Measurements from ENCODE around the gene ATG10.

Gene ATG10

DNA sequence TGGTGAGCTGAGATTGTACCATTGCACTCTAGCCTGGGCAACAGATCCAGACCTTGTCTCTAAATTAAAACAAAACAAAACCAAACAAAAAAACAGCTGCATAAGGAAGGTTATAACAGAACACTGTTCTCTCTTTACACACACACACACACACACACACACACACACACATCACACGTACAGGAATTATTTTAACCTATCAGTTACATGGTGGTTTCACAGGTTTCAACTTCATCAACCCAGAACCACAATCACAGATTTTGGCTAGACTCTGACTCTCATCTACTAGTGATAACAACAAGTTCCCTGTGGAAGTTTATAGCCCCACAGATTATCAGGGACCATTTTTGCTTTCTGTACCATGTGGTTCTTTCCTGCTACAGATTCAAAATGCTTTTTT lies 246.1 kb downstream of the ATG10 start:
- no peaks in the 10 kb centered on the region for H3K4me1 ChIP-seq (ENCODE audit: insufficient read depth, poor library complexity, severe bottlenecking)
- no peaks in the 10 kb centered on the region for H3K9me3 ChIP-seq (ENCODE audit: severe bottlenecking)
- no peak for ATAC-seq (ENCODE audit: low read depth)
- no peaks in the 10 kb centered on the region for H3K36me3 ChIP-seq (ENCODE audit: low read depth)
- no peak overlapping the region for H3K27ac ChIP-seq (ENCODE audit: poor library complexity, severe bottlenecking)
- H3K27me3 ChIP-seq (ENCODE audit: insufficient read depth, poor library complexity, severe bottlenecking): no peaks in the 10 kb centered on the region
- H3K4me3 ChIP-seq (ENCODE audit: severe bottlenecking): no peak overlapping the region
- TF ChIP-seq, protein P1, sequence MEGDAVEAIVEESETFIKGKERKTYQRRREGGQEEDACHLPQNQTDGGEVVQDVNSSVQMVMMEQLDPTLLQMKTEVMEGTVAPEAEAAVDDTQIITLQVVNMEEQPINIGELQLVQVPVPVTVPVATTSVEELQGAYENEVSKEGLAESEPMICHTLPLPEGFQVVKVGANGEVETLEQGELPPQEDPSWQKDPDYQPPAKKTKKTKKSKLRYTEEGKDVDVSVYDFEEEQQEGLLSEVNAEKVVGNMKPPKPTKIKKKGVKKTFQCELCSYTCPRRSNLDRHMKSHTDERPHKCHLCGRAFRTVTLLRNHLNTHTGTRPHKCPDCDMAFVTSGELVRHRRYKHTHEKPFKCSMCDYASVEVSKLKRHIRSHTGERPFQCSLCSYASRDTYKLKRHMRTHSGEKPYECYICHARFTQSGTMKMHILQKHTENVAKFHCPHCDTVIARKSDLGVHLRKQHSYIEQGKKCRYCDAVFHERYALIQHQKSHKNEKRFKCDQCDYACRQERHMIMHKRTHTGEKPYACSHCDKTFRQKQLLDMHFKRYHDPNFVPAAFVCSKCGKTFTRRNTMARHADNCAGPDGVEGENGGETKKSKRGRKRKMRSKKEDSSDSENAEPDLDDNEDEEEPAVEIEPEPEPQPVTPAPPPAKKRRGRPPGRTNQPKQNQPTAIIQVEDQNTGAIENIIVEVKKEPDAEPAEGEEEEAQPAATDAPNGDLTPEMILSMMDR (IDR thresholded peaks at IDR 0.05; ENCODE audit: poor library complexity, severe bottlenecking): no peak
- no peak for DNase-seq (ENCODE audit: low spot score)

DNA sequence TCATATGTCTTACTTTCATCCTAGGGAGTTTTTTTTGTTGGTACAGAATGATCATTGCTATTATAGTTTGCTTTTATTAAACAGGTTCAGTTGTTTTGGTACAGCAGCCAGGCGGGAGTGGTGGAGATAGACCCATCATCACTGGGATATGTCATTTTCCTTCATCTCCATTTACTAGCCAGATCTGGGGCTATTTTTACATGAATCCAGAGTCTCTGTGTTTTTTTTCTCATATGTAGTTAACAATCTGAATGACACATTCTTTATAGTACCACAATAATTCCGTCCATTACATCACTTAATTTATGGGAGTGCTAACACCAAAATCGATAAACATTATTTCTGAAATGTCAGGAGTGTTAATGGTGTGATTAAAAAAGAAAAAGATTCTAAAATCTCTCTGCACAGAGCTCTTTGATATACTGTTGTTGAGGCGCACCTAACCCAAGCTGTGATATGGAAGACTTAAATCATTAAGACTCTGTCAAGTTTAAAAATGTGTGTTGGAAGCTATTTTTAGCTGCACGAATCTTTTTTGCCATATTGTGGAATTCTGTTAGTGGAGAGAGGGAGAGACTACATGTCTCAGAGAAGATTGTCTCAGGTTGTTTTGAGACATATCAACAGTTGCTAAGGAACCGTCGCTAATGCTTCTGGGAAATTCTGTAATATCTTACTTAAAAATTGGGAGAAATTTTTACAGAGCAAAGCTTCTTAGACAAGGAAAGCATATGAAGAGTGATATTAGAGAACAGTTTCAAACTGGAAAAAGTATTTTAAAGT lies 246.7 kb downstream of the ATG10 start:
- H3K4me1 ChIP-seq (ENCODE audit: insufficient read depth, poor library complexity, severe bottlenecking): no peaks in the 10 kb centered on the region
- ATAC-seq (ENCODE audit: low read depth): no peak
- H3K27me3 ChIP-seq (ENCODE audit: insufficient read depth, poor library complexity, severe bottlenecking): no peaks in the 10 kb centered on the region
- H3K4me3 ChIP-seq (ENCODE audit: severe bottlenecking): no peak overlapping the region
- no peaks in the 10 kb centered on the region for H3K9me3 ChIP-seq (ENCODE audit: severe bottlenecking)
- H3K27ac ChIP-seq (ENCODE audit: poor library complexity, severe bottlenecking): no peak overlapping the region
- TF ChIP-seq, protein P1 (IDR thresholded peaks at IDR 0.05; ENCODE audit: poor library complexity, severe bottlenecking): no peak
- DNase-seq (ENCODE audit: low spot score): no peak
- no peaks in the 10 kb centered on the region for H3K36me3 ChIP-seq (ENCODE audit: low read depth)

DNA sequence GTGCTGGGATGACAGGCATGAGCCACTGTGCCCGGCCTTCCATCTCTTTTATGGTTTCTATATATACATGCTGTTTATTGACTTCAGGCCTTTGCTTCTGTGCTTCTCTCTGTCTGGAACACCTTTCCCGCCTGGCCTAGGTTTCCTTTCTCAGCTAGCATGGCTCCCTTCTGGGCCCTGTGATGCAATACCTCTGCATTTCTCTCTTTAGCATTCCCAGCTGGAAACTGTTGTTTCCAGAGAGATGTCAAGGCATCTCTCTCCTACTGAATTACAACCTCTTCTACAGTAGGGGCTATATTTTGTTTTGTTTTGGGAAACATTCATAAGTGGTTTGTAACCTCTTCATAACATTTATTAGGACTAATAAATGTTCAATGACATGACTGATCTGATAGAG lies 249.2 kb downstream of the ATG10 start:
- Histone ChIP-seq H3K9me3 (ENCODE audit: severe bottlenecking) (no peaks in the 10 kb centered on the region), H3K4me3 (ENCODE audit: severe bottlenecking) (no peak overlapping the region), H3K36me3 (ENCODE audit: low read depth) (no peaks in the 10 kb centered on the region), H3K4me1 (ENCODE audit: insufficient read depth, poor library complexity, severe bottlenecking) (no peaks in the 10 kb centered on the region), H3K27me3 (ENCODE audit: insufficient read depth, poor library complexity, severe bottlenecking) (no peaks in the 10 kb centered on the region), H3K27ac (ENCODE audit: poor library complexity, severe bottlenecking) (no peak overlapping the region)
- DNase-seq (ENCODE audit: low spot score) (no peak), ATAC-seq (ENCODE audit: low read depth) (no peak)
- TF ChIP-seq, protein P1 (IDR thresholded peaks at IDR 0.05; ENCODE audit: poor library complexity, severe bottlenecking): no peak

DNA sequence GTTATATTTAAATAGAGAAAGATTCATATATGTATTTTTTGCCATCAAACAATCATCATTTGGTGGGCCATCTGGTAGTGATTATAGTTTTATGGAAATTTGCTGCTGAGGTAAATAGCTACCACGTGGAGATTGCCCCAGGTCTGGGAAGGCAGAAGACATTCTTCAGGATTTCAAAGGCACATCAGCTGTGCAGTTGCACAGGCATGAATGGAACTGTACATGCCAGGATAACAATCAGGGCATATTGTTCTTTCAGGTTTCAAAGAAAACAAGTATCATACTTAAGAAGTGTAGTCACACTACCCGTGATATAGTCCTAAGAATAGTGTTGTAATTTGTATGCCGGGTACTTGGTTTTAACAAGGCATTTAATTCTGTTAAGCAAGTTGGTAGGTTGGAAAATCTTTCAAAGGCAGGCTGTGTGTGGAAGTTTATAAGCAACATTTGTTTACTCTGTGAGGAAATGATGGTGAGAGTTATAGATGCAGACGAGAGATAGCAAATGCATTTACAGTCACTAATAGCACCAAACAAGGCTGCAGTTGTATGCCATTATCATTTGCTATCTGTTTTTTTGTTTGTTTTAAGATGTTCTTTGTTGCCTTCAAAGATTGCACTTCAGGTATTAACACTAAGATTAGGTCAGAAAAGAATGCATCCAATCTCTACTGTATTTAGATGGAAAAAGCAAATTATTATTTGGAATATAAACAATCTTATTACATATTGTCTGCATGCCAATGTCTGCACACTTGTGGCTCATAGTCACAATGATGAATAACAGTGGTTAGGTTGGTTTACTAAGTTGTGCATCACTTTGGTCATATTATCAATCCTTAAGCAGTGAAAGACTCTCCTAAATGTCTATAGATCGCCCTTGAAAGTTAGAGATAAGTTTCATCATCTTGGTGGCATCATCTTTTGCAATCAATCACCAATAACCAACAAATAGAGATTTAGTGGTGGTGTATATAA lies 251.1 kb downstream of the ATG10 start:
- H3K4me1 ChIP-seq (ENCODE audit: insufficient read depth, poor library complexity, severe bottlenecking): no peaks in the 10 kb centered on the region
- DNase-seq (ENCODE audit: low spot score): no peak
- no peak for ATAC-seq (ENCODE audit: low read depth)

More for the DNA sequence above, 251.1 kb downstream of the ATG10 start:
- TF ChIP-seq, protein P1 (IDR thresholded peaks at IDR 0.05; ENCODE audit: poor library complexity, severe bottlenecking): no peak
- Histone ChIP-seq H3K4me3 (ENCODE audit: severe bottlenecking) (no peak overlapping the region), H3K9me3 (ENCODE audit: severe bottlenecking) (no peaks in the 10 kb centered on the region), H3K27me3 (ENCODE audit: insufficient read depth, poor library complexity, severe bottlenecking) (no peaks in the 10 kb centered on the region), H3K36me3 (ENCODE audit: low read depth) (no peaks in the 10 kb centered on the region), H3K27ac (ENCODE audit: poor library complexity, severe bottlenecking) (no peak overlapping the region)

All from RWPE2 (cell line).